Stimulated activated naive CD4-positive, alpha-beta T cell treated with Interleukin-2 at 50 U/mL for 16 hours (primary cell): Measurements from ENCODE around the gene KCNQ1.

ENCODE experiments used
- DNase-seq: peaks from one replicate; lab custom pipeline; 2025; lab: John Stamatoyannopoulos, UW

KCNQ1 gene

DNA sequence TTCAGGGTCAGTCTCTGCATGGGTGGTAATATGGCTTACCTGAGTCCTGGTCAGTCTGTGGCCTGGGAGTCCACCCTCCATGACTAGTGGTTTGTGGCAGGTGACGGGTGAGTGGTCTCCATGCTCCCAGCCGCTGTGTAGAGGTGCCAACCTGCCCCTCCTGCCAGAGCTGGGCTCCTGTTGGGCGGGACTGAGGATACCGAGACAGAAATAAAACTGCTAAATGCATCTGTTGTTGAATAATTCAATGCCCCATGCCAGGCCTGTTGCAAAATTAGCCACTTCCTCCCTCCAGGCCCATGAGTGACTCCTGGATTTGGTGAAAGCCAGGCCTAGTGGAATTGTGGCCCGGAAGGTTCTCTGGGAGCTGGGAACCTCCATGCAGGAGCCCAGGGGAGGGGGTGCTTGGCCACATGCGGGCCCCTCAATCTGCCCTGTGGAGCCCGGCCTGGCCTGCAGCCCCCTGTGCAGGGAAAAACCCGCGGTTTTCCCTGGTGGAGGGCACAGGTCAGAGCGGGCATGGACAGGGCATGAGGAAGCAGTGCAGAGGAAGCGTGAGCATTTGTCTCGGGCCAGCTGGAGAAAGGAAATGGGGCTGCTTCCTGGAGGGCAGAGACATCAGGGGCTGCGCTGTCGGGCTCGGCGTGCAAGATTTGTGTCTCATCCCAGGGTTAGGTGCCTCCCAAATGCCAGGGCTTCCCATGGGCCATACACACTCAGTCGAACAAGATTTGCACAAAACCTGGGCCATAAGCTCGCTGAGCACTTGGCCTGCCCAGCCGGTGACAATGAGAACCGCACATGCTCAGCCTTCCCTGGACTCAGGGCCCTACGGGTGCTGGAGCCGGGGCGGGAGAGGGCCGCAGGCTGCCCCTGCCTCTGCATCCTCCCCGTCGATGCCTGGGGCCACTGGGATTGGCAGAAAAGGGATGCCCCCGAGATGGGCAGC is 66.9 kb downstream of the KCNQ1 start:
- no peak for DNase-seq

DNA sequence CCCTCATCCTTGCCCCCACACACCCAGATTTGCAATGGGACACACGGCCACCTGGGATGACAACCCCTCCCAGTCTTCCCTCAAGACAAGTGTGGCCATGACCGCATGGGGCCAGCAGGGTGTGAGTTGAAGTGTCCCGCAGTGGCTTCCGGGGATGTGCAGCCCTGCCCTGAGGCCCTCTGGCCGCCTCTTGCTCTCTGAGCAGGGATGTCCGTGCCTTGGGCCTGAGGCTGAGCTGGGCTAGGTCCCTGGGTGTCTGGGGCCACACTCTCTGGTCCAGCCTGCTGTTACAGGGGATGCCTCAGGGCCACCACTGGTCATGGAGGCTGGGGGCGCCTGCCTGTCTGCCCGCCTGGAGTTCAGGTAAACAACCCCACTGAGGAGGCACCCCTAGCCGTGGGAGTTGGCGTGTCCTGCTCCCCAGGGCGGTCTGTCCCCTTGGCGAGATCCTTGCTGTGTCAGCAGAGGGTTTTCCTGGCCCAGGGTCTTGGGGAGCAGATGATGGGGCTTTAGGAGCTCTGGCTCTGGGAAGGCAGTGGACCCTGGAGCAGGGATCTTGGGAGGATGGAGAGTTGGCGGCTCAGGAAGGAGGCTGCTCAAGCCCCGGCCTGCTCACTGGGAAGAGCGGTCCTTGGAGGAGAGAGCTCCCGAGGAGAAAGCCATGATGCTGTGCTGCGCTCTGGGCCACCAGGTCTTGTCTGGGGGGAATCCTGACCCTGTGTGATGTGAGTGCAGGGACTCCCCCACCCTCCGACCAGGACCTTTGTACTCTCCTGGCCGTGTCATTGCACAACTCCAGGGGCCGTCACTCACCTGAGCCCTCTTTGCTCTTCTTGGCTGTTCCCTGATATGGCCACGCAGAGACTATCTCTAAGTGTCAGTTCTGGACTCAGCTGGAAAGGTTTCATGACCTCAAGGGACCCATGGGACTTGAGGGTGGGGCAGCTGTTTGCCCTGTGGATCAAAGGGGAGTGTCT is 67.9 kb downstream of the KCNQ1 start:
- DNase-seq, result no peak

DNA sequence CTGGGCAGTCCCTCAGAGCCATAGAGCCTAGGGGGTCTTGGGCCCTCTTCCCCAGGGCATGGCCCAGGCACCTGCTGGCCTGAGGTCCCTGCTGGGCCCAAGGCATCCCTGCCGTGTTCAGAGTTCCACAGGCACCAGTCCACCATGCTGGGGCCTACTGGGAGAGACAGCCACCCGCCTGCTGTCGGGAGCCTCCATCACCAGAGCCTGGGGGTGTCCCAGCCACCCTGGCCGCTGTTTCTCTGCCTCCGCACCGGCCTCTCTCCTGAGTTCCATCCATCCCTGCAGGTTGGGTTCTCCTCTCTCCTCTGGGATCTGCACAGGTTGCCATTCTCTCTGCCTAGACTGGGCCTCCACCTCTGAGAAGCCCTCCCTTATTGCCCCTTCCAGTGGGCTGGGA is 68.6 kb downstream of the KCNQ1 start:
- DNase-seq, result no peak

DNA sequence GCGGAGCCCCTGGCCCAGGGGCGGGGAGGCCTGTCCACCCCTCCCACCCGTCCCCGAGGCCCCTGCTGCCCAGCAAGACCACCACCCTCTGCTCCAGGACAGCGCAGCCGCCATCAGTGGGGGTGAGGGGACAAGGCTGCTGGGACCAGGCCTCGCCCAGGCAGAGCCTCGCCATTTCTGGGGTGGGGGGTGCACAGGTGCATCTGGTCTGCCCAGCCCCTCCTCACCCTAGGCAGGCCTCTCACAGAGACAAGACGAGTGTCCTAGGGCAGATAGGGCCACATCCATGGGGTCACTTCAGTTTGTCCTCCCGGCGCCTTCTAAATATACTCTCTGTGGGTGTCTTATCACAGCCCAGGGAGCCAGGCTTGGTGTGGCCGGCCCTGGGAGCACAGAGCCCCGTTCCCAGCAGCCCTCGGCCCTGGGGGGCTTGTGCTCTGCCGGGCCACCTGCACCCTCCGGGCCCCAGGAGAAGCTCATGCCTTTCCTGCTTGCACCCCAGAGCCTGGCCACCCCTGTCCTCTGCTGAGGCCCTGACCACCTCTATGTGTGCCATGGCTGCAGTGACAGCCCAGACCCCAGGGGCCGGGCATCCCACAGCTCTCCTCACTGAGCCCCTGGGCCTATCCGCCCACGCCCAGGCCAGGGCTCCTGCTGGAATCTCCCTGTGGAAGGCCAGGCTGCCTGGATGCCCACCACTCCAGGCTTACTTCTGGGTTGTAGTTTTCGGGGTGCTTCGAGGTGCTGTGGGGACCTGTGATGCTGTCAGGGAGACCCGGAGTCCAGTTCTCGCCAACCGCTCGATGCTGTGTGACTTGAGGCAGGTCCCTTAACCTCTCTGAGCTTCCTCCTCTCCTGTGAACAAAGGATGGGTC is 70.8 kb downstream of the KCNQ1 start:
- no peak for DNase-seq

DNA sequence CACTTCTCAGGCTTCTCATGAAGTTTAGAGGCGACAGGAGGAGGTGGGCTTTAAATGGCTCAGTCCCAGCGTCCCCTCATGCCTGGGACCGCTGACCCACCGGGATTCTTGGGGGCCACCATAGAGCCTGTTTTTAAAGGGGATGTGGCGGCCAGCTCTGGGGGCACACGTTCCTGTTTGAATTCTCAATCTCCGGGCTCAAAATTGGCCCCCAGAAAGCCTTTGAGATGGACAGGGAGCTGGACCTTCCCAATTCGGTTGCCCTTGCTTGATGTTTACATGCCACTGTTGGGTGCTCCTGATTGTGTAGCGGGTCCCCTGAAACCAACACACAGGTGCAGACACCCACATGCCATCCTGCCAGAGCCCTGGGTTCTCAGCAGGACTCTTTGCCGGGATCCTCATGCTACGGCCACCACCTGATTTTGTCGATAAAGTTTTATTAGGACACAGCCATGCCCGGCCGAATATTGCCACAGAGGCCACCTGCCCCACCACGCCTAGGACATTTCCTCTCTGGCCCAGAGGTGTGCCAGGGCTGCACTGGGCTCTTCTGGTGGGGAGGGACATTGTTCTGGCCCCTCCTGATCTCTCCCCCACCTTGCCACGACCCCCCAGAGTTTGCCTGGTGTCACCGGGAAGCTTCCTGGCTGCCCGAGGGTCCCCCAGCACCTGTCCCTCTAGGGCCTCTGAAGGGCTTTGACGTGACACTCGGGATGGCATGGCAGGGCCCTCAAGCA is 71.6 kb downstream of the KCNQ1 start:
- DNase-seq, result no peak

DNA sequence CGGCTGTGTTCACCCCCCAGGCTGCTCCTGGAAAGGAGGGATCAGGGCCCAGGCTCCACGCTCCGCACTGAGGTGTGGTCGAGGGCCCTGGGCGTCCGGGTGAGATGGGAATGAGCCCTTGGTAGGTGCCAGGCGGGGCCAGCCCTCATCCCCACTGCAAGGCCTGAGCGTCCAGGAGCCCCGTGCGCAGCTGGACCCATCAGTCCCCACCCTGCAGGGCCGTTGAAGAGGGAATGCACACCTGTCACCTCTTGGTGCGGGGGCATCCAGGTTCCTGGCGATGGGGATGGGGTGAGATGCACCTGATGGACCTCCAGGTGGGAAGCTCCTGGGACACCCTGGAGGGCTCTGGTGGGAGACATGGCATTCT is 72.2 kb downstream of the KCNQ1 start:
- DNase-seq, result no peak

DNA sequence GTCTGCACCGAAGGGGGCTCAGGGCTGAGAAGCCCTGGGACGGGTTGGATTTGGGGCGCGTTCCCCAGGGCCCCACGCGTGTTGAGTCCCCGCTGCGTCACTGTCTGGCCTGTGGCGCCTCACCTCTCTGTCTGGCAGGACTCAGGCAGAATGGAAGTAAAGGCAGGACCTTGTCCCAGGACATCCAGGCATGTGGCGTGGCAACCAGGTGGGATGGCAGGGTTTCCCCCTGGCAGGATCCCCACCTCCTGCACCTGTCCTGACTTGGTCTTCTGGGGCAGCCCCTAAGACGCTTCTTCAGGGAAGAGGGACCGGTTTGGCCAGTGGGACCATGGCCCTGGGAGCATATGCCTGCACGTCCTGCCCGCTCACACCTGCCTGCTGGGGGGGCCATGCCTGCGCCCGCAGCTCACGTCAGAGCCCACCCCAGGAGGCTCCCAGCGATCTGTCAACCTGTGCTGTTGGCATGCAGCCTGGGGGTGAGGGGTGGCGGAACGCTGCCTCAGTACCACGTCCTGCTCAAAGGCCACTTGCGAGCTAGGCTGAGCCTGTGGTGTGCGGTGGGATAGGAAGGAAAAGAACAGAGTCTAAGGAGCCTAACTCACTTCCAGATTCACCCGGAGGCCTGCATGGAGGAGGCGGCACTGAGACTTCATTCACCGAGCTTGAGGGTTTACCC is 72.7 kb downstream of the KCNQ1 start:
- DNase-seq, result no peak

DNA sequence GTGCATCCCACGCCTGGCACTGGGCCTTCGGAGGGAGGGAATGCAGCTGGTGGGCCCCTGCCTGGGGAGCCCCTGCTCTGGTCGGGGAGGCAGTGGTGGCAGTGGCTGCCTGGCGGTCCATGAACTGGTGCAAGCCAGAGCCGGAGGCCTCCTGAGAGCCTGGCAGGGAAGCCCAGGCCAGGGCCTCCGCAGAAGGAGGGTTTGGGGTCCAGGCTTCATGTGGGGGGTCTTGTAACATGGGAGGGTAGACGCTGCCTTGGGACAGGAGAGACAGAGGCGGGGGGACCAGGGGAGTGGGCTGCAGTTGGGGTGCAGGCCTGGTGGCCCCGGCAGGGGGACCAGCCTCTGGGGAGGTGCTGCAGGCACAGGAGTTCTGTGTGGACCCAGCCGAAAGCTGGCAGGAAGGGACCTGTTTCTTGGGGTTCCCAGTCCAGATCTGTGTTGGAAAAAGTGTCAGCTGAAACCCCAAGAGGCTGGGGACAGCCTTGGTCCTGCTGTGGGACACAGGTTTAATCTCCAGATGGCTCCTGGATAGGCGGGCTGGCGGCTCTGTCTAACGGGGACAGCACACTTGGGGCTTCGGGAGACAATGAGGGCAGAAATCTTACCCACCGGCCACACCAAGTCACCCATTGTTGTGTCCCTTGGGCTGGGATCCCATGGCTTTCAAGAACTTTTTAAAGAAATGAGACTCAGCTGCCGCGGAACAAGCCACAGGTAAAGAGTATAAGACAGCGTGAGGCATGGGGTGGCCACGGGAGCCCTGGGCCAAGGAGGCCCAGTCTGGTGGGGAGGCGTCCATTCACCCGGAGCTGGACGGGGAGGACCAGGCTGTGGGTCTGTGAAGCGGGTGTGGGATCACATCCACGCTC is 73.5 kb downstream of the KCNQ1 start:
- no peak for DNase-seq

DNA sequence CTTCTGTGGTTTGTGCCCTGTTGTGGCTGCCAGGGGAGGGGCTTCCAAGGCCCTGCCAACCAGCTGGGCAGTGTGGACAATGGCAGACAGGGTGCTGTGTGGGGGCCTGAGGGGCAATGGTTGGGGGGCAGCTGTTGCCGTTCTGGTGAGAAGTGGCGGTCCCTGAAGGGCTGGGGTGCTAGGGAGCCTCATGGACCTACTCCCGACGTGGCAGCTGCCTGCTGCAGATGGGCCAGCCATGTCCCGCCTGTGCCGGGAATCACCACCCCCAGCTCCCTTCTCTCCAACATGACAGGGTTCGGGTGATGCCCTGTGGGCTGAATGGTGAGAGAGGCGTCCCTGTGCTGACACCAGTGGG is 74.2 kb downstream of the KCNQ1 start:
- no peak for DNase-seq

DNA sequence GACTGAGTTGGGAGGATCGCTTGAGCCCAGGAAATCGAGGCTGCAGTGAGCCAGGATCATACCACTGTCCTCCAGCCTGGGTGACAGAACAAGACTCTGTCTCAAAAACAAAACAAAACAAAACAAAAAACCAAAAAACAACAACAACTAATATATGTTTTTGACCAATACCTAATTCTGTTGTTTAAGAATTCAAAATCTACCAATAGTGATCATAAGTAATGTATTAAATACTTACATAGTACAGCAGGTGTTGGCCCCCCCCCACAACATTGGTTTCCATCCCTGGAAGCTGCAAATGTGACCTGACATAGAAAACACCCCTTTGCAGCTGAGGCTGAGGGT is 74.7 kb downstream of the KCNQ1 start:
- no peak for DNase-seq

DNA sequence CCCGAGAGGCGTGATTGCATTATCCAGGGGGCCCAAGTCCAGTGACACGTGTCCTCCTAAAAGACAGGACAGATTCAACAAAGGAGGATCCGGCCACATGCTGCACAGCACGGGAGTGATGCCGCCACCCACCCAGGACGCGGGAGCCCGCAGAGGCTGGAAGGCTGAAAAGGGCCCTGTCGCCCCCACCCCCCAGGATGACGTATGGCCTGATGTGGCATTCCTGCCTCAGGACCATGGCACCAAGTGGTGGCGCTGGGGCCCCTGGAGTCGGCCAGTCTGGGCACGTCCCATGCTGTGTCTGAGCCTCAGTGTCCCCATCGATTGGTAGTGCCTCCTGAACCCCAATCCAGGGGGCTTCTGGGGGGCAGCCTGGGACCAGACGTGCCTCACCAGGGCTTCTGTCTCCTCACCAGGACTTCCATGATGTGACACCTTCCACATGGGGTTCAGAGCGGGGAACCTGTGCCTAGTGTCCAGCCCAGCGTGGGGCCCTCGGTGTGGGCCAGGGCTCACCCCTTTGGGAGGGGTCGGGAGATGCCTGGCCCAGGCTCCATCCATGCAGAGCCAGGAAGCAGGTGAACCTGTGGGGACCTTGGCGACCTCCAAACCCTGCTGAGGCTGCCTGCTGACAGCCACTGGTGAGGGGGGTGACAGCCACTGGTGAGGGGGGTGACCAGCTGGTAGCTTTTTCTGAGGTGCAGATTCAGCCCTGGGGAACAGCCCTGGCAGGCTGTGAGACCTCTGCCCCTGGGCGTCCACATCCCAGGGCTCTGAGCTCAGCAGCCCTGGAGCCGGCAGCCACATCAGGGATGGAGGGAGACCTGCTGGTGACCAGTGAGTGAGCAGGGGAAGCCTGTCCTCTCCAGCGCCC is 75.3 kb downstream of the KCNQ1 start:
- no peak for DNase-seq

DNA sequence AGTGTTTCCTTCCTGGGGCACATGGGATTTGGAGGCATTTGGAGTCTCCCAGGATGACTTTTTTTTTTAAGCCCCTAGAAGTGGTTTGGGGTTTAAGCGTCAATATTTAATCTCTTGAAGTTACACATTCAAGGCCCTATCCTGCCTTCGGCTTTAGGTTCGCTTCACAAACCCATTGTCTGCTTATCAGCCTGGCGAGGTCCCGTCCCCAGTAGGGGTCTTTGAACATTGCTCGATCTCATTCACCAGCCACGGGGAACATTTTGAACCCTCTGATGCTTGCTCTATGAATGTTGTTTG is 75.9 kb downstream of the KCNQ1 start:
- no peak for DNase-seq

DNA sequence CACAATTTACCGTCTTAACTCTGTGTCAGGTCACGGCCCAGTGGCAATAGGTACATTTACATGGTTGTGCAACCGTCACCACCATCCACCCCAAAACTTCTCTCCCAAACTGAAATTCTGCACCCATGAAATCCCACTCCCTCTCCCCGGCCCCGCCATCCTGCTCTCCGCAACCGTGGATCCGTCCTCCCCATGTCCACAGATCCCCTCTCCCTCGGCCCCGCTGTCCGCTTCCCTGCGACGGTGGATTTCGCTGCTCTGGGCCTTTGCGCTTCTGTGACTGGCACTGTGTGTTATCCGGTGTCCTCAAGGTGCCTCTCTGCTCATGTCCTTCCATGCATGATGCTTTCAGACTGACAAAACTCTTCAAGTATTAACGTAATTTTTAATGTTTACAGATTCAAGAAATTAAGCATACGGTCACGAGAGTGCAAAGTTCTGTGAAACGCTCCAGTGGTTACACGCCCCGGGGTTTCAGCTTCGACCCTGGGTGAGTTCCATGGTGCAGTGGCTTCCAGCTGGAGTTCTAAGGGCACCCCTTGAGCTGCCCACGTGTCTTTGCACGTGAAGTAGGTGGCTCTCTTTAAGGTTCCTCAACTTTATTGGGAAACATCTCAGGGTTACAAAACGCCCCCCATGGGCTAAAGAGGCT is 76.4 kb downstream of the KCNQ1 start:
- DNase-seq, result no peak

DNA sequence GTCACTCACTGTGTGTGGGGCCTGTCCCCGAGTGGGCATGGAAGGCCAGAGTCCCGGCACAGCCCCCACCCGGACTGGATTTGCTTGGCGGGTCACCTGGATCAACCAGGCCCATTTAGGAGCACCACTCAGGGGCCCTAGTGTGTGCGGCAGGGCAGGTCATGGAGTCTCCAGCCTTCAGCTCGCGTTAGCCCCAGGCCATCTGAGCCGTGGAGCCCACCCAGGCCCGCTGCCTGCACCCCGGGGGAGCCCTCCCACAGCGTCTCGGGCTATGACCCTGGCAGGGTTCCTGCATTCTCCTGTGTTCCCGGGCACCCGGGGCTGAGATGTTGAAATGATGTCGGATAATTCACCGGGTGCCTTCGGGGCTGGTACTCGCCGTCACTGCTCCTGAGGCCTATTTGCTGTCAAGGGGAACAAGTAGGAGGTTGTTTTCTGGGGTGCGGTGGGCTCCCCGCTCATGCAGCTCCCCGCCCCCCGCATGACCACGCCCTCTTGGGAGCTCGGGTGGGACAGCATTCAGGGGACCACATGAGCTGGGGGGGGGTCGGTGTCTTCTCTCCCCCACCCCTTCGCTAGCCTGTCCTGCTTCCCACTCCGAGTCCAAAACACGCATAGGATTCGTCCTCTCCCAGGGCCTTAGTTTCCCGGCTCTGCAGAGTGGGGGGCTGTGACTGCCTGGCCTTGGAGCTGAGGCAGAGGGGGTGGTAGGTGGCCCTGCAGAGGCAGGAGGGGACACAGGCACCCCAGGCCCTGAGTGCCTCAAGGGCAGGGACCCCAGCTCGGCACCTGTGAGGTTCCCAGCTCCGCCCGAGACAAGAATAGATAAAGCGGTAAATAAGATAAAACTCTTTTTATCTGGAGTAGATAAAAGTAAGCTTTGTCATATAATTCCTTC is 77.2 kb downstream of the KCNQ1 start:
- DNase-seq, result no peak

DNA sequence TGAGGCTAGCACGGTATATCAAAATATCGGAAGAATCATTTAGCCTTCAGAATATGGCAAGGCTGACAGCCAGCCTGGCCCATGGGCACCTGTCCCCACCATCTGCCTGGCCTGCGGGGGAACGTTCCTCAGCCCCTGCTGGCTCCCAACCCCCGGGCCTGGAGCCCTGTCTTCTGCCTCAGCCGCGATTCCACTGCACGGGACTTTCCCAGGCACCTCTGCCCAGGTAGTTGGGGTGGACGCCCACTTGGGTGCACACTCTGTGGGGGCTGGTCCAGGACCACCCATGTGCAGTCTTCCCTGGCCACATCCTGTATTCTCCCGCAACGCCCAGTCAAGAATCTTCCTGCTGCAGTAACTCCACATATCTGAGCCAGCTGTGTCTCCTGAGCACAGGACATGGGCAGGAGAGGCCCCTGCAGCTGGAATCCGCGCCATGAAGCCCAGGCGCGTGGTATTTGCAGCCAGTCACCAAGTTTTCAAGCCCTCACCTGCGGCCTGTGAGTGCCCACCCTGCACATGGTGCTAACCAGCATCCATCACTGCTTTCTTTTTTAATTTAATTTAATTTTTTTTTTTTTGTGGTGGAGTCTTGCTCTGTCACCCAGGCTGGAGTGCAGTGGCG is 77.9 kb downstream of the KCNQ1 start:
- no peak for DNase-seq

DNA sequence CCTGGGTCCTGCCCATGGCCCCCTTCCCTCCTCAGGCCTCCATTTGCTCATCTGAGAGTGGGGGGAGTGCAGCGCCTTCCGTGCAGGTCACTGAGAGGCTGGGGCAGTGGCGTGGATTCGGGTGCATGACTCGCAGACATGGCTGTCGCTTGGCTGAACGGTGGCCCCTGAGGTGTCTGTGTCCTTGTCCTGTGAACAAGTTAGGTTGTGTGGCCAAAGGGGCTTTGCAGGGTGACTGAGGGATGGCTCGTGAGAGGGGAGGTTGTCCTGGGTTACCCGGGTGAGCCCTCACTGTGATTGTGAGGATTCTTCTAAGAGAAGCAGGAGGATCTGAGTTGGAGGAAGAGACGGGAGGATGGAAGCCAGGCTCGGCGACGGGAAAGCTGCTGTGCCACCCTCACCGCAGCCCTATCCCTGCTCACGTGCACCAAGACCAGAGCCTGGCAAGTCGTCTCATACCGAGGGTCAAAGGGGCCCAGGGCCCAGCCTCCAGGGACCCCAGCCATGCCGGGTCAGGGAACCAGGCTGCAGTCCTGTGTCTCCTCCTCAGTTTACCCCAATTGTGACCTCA is 79.1 kb downstream of the KCNQ1 start:
- DNase-seq, result no peak
